Loucy (cell line): ENCODE measurements around the gene C3orf33.

Experiments
- CTCF ChIP-seq: fragments of 200-600 bp; sonication (generic); conservative IDR thresholded peaks from 2 replicates; pipeline ENCODE4 v1.5.1; 2014; ENCODE audit warnings: mild to moderate bottlenecking, antibody characterized with exemption, low read length
- EZH2phosphoT487 ChIP-seq: fragments of 200-600 bp; IDR thresholded peaks from 2 replicates; pipeline ENCODE4 v1.6.1; 2018; ENCODE audit warnings: antibody characterized with exemption, mild to moderate bottlenecking, moderate library complexity, borderline replicate concordance

- TF ChIP-seq CTCF (no peak), EZH2phosphoT487 (no peak)
Measured at GRCh38 chr3:155854141-155854940, 48.3 kb upstream of the C3orf33 start, which contains the start of gene SLC33A1.
